GM21717 (cell line): ENCODE measurements around the gene BAMBI.

Experiments
- ATAC-seq: cut with Tn5 transposase; IDR thresholded peaks from one replicate; pipeline ENCODE4 v1.9.1; 2021; ENCODE audit warnings: mild to moderate bottlenecking, moderate library complexity; ENCODE audit not compliant: unreplicated experiment

Gene BAMBI

GRCh38 chr10:28704464-28705161 is 27.3 kb downstream of the BAMBI start:
- ATAC-seq = no peak

GRCh38 chr10:28705472-28705871 is 28.2 kb downstream of the BAMBI start:
- ATAC-seq = no peak

GRCh38 chr10:28709001-28709710 is 31.8 kb downstream of the BAMBI start:
- ATAC-seq = no peak

- no peak for ATAC-seq
Measured at GRCh38 chr10:28710202-28710886, 33.0 kb downstream of the BAMBI start.

- no peak for ATAC-seq
Measured at GRCh38 chr10:28711041-28711440, 33.7 kb downstream of the BAMBI start.

- no peak for ATAC-seq
Measured at GRCh38 chr10:28711776-28712175, 34.5 kb downstream of the BAMBI start.

- no peak for ATAC-seq
Measured at GRCh38 chr10:28713626-28714352, 36.5 kb downstream of the BAMBI start.

- no peak for ATAC-seq
Measured at GRCh38 chr10:28714401-28715053, 37.2 kb downstream of the BAMBI start.

GRCh38 chr10:28715246-28715645 is 37.9 kb downstream of the BAMBI start:
- ATAC-seq = no peak

- no peak for ATAC-seq
Measured at GRCh38 chr10:28715757-28716156, 38.4 kb downstream of the BAMBI start.

GRCh38 chr10:28716748-28717147 is 39.4 kb downstream of the BAMBI start:
- no peak for ATAC-seq

- no peak for ATAC-seq
Measured at GRCh38 chr10:28717656-28718201, 40.4 kb downstream of the BAMBI start.

- no peak for ATAC-seq
Measured at GRCh38 chr10:28719789-28720436, 42.6 kb downstream of the BAMBI start.

- ATAC-seq = no peak
Measured at GRCh38 chr10:28721318-28721951, 44.1 kb downstream of the BAMBI start.

GRCh38 chr10:28722065-28722803 is 44.9 kb downstream of the BAMBI start:
- no peak for ATAC-seq

- no peak for ATAC-seq
Measured at GRCh38 chr10:28728366-28728765, 51.0 kb downstream of the BAMBI start.

GRCh38 chr10:28730031-28730778 is 52.9 kb downstream of the BAMBI start:
- ATAC-seq = no peak

GRCh38 chr10:28732091-28732490 is 54.8 kb downstream of the BAMBI start:
- ATAC-seq = no peak
